ENCODE data around the gene SCN10A.

GRCh38 chr3:38726751-38727150 lies 89.3 kb downstream of the SCN10A start:
- TF ChIP-seq POLR2A (IDR thresholded peaks at IDR 0.05) (no peak), CTCF (IDR thresholded peaks at IDR 0.05) (no peak)
